Urinary bladder (tissue), 4 donors: Measurements from ENCODE around the gene RAB18. TPM values are rescaled to one million over a fixed set of nuclear protein-coding genes. Genes with fewer than 3 reads are reported as not detected.
"Not testable (repeated sequence)": the region's sequence is repeated elsewhere in the genome, so short reads cannot be mapped to it uniquely, and the experiment has no call there.

Source experiments
- DNase-seq: peaks from one replicate; pipeline ENCODE4 v3.0.0-alpha.2; 2015; ENCODE audit errors: extremely low spot score
- H3K27ac ChIP-seq: one replicate; pipeline ENCODE4 v1.5.1; 2013; ENCODE audit warnings: low read depth, mild to moderate bottlenecking, moderate library complexity
- H3K36me3 ChIP-seq: one replicate; pipeline ENCODE4 v1.6.1; 2013; ENCODE audit warnings: mild to moderate bottlenecking, moderate library complexity; ENCODE audit not compliant: insufficient read depth
- H3K4me1 ChIP-seq: one replicate; pipeline ENCODE4 v1.6.1; 2013; ENCODE audit warnings: mild to moderate bottlenecking, moderate library complexity; ENCODE audit not compliant: insufficient read depth
- H3K4me3 ChIP-seq: one replicate; pipeline ENCODE4 v1.5.1; 2013; ENCODE audit warnings: low read depth, low read length
- WGBS: extraction: QIAGEN DNeasy Blood & Tissue Kit; methylation state at CpG from one replicate; pipeline ENCODE4 v1.1.7; 2013; 5-methylcytosine and 5-hydroxymethylcytosine counted together
- polyA plus RNA-seq: library from polyadenylated mRNA; stranded (reverse); fragments of 200-250 nt; gene quantifications from one replicate; pipeline ENCODE4 v1.2.3, GENCODE V29; 2013
- total RNA-seq: library from RNA; depleted of rRNA; stranded (reverse); fragments of >200 nt; gene quantifications from one replicate; pipeline ENCODE4 v1.2.3, GENCODE V29; 2014
- donor health status: healthy with polysubstance abuse.
- donor health status: healthy.

RAB18 gene
- total and polyA plus RNA-seq, 2 donors, result 43.0 to 72.4 TPM

DNA sequence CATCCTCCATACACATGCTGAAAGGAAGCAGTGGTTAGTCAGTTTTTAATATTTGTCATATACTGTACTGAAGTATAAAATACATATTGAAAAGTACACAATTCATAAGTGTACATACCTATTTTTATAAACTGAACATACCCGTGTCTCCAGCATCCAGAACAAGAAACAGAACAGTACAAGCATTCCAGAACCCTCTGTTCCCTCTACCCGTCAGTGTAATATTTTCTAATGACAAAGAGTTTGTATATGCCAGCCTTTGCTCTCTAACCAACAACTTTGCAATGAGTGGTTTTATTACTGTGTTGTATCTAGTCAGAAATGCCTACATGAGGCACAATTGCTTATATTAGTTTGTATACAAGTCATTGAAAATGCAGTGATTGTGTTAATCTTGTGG, 18.7 kb upstream of the RAB18 start:
- H3K36me3 ChIP-seq, result no peaks in the 10 kb centered on the region
- 60% methylated on average over 2 of the region's 2 CpGs for WGBS
- no peak overlapping the region for H3K27ac ChIP-seq
- no peak for DNase-seq
- H3K4me3 ChIP-seq, result no peak overlapping the region
- H3K4me1 ChIP-seq, result no peaks in the 10 kb centered on the region

DNA sequence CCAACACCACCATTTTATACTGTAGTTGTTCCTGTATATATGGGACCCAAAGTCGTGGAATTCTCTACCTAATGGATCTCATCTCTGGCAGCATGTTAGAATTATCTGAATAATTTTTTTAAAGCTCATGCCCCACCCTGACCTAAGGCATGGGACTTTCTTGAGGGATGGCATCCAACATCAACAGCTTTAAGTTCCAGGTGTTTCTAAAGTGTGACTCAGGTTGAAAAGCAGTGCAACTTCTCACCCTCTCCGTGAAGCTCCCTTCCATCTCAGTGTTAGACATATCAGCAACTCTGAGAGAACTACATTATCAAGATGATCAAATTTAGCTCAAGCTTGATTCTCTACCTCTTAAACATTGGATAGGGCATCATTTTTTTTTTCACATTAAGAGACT, 18.1 kb upstream of the RAB18 start:
- WGBS, result 74% methylated on average over 2 of the region's 2 CpGs
- no peak for DNase-seq
- Histone ChIP-seq H3K4me3 (no peak overlapping the region), H3K4me1 (no peaks in the 10 kb centered on the region), H3K27ac (no peak overlapping the region), H3K36me3 (no peaks in the 10 kb centered on the region)

DNA sequence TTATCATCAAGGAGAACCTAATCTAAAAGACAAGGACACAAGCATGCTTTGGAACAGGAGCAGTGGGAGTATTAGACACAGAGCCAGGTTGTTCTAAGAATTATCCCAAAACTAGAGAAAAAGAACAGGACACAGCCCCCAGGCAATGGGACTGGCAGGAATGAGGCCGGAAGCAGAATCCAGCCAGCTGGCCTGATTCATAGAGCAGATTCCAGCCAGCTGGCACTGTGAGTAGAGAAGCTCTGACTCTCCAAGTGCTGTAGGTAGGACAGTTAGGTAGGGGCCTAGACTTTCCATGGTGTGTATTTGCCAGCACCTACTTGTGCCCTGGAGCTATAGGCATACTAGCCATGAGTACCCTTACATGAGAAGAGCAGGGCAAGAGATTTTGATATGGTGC, 13.3 kb upstream of the RAB18 start:
- Histone ChIP-seq H3K36me3 (no peaks in the 10 kb centered on the region), H3K4me3 (no peak overlapping the region), H3K27ac (no peak overlapping the region), H3K4me1 (no peaks in the 10 kb centered on the region)
- DNase-seq, result no peak
- WGBS, result 81% methylated on average over 1 of the region's 1 CpG

DNA sequence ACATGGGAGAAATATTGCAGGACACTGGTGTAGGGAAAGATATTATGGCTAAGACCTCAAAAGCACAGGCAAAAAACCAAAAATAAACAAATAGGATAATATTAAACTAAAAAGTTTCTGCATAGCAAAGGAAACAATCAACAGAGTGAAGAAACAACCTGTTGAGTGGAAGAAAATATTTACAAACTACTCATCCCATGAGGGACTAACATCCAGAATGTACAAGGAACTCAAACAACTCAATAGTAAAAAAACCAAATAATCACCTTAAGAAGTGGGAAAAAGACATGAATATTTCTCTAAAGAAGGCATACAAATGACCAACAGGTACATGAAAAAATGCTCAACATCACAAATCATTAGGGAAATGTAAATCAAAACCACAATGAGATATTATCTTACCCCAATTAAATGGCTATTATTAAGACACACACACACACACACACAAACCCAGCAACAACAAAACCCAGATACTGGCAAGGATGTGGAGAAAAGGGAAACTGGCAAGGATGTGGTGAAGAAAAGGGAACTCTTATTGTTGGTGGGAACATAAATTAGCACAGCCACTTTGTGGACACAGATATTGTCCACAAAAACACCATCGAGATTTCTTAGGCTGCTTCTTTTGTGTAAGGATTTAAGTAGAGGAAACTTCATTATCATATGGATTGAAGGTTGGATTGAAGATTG, 9.8 kb upstream of the RAB18 start:
- no peaks in the 10 kb centered on the region for H3K36me3 ChIP-seq
- H3K4me1 ChIP-seq, result no peaks in the 10 kb centered on the region
- WGBS, result 77% methylated on average over 1 of the region's 1 CpG
- no peak overlapping the region for H3K27ac ChIP-seq
- no peak for DNase-seq
- H3K4me3 ChIP-seq, result no peak overlapping the region

DNA sequence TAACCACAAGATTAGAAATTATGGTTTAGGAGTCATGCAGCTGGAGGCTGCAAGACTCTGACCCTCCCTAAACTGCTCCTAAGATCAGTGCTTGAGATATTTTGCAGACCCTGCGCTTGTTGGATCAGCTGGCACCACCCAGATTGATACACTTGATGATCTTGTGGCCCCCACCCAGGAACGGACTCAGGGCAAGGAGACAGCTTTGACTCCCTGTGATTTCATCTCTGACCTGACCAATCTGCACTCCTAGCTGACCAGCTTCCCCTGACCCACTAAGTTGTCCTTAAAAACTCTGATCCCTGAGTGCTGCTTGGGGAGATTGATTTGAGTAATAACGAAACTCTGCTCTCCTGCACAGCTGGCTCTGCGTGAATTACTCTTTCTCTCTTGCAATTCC, 8.0 kb upstream of the RAB18 start:
- DNase-seq, result no peak
- H3K4me3 ChIP-seq, result no peak overlapping the region
- peaks cover 1% of the 10 kb centered on the region for H3K4me1 ChIP-seq
- no peaks in the 10 kb centered on the region for H3K36me3 ChIP-seq
- WGBS, result 75% methylated on average over 4 of the region's 4 CpGs
- H3K27ac ChIP-seq, result no peak overlapping the region

DNA sequence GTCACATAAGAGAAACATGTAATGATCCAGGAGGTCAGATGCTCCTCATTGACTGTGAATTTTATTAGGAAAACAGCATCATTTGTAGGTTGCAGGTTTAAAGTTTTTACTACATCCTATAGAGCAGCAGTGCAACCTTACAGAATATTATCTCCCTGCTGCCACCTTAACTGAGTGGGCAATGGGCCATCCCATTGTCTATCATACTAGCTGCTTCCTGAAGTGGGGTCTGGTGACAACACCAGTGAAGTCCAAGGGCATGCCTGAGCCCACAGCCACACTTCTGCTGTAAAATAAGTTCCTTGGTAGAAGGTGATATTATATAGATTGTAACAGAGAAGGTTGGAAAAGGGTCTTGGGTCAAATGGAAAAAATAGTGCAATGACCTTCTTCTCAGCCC, 4.0 kb upstream of the RAB18 start:
- Histone ChIP-seq H3K4me3 (no peak overlapping the region), H3K27ac (no peak overlapping the region), H3K4me1 (peaks cover 1% of the 10 kb centered on the region), H3K36me3 (no peaks in the 10 kb centered on the region)
- no peak for DNase-seq

DNA sequence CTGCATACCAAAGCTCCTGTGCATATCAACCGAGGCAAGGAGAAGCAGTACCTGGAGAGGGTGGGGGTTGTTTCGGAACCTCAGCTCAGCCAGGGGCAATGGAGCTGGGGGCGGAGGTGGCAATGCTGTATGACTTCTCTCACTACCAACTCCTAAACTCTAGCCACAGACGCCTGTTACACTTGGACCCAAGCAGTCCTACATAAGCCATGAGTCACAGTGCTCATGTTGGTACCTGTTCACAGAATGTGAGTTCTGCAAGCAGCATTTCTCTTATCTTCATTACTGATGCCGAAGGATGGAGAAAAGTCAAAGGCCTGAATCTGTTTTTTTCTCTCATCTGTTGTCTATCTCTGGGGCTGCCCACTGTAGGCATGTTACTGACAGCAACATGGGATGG, 3.2 kb upstream of the RAB18 start:
- WGBS, result 70% methylated on average over 5 of the region's 5 CpGs
- peaks cover 1% of the 10 kb centered on the region for H3K4me1 ChIP-seq
- no peak for DNase-seq
- H3K27ac ChIP-seq, result no peak overlapping the region
- H3K36me3 ChIP-seq, result no peaks in the 10 kb centered on the region
- H3K4me3 ChIP-seq, result no peak overlapping the region

DNA sequence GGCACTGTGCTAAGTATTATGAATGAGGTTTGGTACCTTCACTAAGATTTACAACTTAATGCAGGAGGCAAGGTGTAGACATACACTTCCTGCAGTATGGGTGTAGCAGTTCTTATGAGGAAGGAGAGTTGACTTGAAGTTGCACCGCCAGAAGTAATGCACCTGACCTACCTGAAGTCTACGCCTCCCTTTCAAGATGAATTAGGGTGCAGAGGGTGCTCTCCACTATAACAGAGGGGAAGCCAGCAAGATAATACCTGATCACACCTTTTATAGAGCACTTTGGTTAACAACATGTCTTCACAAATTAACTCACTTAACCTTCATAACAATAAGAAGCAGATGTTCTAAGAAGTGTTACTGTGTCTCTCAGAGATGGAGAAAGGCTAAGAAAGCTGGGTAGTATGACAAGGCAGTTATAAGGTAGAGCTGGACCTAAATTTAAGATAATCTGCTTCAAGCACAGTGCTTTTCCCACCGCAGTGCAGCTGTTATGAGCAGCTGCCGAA, 552 bp upstream of the RAB18 start:
- no peaks in the 10 kb centered on the region for H3K36me3 ChIP-seq
- no peak for DNase-seq
- 42% methylated on average over 4 of the region's 4 CpGs for WGBS
- H3K4me1 ChIP-seq, result peaks cover 1% of the 10 kb centered on the region
- H3K27ac ChIP-seq, result peak overlapping the region; percentile 68
- H3K4me3 ChIP-seq, result no peak overlapping the region

DNA sequence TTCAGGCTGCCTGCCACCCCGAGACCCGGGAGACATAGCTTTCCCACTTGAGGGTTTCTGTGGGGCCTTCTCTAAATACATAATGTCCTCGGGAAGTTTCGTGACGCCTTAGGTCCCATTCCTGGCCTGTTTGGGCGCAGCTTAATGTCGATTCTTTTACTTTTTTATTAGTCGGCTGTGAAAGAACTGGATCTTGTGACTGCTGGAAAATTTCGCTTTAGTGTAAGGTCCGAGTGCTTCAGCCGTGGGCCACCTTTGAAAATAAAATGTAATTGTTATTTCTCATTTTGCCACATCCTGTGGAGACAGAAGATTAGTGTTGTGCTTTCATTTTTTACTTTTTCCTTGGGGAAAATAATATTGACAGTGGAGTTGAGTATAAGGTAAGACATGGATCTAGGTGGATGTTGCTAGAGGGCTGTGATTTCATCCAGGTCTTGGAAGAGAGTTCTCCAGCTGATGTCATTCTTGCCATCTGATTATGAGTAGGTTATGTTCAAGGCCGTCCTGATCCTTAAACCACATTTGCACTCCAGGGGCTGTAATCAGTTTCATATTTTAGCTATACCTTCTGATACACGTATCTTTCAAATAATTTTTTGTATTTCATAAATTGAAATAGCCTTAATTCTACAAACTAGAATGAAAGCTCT, 830 bp downstream of the RAB18 start:
- peaks cover 1% of the 10 kb centered on the region for H3K4me1 ChIP-seq
- DNase-seq, result no peak
- 2% methylated on average over 13 of the region's 13 CpGs for WGBS
- H3K36me3 ChIP-seq, result no peaks in the 10 kb centered on the region
- peak overlapping the region; percentile 88 for H3K27ac ChIP-seq
- H3K4me3 ChIP-seq, result peak overlapping the region; percentile 58

DNA sequence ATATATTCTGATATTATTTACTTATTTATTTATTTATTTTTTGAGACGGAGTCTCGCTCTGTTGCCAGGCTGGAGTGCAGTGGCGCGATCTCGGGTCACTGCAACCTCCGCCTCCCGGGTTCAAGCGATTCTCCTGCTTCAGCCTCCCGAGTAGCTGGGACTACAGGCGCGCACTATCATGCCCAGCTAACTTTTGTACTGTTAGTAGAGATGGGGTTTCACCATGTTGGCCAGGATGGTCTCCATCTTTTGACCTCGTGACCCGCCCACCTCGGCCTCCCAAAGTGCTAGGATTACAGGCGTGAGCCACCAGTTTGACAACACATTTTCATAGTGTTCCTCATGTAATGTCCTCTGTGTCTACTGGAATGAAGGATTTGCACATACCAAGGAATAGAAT, 1.4 kb downstream of the RAB18 start:
- not testable (repeated sequence) for H3K4me3 ChIP-seq, H3K4me1 ChIP-seq, H3K27ac ChIP-seq, H3K36me3 ChIP-seq, DNase-seq
- WGBS, result 88% methylated on average over 15 of the region's 15 CpGs

DNA sequence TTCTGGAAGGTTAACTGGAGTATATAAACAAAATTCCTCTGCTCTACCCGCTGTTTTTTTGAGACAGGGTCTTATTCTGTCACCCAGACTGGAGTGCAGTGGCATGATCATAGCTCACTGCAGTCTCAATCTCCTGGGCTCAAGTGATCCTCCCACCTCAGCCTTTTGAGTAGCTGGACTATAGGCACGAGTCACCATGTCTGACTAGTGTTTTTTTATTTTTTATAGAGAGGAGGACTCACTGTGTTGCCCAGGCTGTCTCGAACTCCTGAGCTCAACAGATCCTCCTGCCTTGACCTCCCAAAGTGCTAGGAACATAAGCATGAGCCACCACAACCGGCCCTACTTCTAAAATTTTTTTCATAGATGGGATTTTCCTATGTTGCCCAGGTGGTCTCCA, 2.2 kb downstream of the RAB18 start:
- no peaks in the 10 kb centered on the region for H3K36me3 ChIP-seq
- H3K4me1 ChIP-seq, result no peaks in the 10 kb centered on the region
- 71% methylated on average over 4 of the region's 4 CpGs for whole genome bisulfite sequencing
- H3K4me3 ChIP-seq, result no peak overlapping the region
- no peak for DNase-seq
- no peak overlapping the region for H3K27ac ChIP-seq

DNA sequence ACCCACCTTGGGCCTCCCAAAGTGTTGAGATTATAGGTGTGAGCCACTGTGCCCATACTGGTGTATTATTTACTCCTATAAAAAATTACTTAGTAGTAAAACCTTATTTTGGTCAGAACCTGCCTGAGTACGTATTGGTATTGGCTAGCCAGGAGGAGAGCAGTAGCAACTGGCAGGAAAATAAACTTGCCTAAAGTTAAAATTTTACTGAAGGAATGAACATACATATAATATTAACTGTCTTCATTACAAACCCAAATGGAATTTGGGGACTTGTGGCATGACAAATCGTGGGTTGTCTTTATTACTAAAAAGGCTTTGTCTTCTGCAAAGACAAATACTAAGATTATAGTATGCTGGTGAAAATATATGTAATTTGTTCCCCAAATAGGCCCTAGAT, 8.4 kb downstream of the RAB18 start:
- Histone ChIP-seq H3K4me3 (no peak overlapping the region), H3K27ac (no peak overlapping the region), H3K36me3 (no peaks in the 10 kb centered on the region), H3K4me1 (no peaks in the 10 kb centered on the region)
- DNase-seq, result no peak
- 68% methylated on average over 2 of the region's 2 CpGs for WGBS

DNA sequence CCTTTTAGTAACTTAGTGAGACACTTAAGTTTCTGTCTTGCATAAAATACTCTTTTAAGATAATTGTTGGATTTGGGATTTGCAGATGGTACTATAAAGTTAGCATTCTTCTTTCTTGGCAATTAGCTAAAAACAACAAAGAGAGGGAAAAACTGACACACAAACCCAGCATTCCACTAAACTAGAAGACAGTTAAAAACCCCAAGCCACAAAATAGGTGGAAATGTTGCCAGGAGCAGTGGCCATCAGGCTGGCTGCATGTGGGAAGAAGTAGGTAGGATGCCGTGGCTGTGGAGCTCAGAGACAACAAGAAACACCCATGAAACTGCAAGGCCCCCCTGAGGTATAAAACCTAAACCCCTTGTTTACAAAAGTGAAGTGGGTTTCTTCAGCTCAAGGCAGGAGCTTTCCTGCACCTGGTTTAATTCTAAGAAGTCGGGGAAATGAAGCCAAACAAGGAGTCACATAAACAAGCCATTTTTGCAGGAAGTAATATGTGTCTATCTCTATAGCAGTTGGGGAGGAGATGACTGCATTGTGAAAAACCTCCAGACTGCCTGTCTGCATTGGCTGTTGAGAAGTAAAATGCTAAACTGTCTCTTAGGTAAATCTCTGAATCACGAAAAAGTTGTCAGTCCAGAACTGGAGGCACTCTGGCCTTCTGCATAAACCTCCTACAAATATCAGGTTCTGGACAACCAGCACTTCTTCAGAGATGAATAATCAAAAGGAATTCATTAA, 9.5 kb downstream of the RAB18 start:
- H3K4me3 ChIP-seq, result no peak overlapping the region
- 35% methylated on average over 3 of the region's 3 CpGs for WGBS
- no peaks in the 10 kb centered on the region for H3K4me1 ChIP-seq
- DNase-seq, result no peak
- no peaks in the 10 kb centered on the region for H3K36me3 ChIP-seq
- no peak overlapping the region for H3K27ac ChIP-seq

DNA sequence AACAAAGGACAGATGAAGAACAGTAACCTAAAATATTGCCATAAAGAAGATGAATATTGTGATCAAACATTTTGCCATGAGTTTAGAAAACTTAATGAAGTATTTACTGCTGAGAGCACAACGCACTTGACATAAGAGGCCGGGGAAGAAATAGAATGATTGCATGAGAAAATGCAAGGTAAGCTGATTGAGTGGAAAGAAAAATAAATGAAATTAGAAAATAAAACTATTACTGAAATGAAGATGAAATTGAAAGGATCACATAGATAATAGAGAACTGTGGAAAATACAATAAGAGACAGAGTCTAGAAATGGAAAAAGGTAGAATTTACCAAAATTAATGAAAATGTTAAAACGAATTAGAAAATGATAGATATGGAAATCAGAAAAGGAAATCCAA, 10.1 kb downstream of the RAB18 start:
- WGBS, result 92% methylated on average over 3 of the region's 3 CpGs
- H3K27ac ChIP-seq, result no peak overlapping the region
- H3K4me1 ChIP-seq, result no peaks in the 10 kb centered on the region
- DNase-seq, result no peak
- H3K4me3 ChIP-seq, result no peak overlapping the region
- no peaks in the 10 kb centered on the region for H3K36me3 ChIP-seq
